GM18519 (cell line): Measurements from ENCODE around the gene STAP2.
"Not testable (repeated sequence)": the region's sequence is repeated elsewhere in the genome, so short reads cannot be mapped to it uniquely, and the experiment has no call there.

Source experiments
- ATAC-seq: cut with Tn5 transposase; IDR thresholded peaks from one replicate; pipeline ENCODE4 v1.9.1; 2021; ENCODE audit warnings: mild to moderate bottlenecking, moderate library complexity; ENCODE audit not compliant: unreplicated experiment, low FRiP score

The STAP2 gene

DNA sequence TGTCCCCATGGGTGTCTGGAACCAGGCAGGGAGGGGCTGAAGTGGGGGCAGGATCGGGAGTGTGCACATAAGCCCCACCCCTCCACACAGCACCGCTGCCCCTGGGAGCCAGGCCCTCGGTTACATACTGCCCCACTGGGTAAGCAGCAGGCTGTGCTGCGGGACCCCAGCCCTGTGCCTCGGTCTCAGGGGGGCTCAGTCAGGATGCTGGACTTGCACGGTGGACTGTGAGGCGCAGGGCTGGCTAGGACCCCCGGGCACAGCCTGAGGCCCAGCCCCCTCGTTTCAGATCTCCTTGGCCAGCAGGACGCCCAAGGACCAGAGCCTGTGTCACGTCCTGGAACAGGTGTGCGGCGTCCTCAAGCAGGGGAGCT lies 21.0 kb upstream of the STAP2 start:
- no peak for ATAC-seq

- no peak for ATAC-seq
Observed at GRCh38 chr19:4358709-4359626, 20.3 kb upstream of the STAP2 start.

- no peak for ATAC-seq
Observed at GRCh38 chr19:4357921-4358326, 19.3 kb upstream of the STAP2 start.

DNA sequence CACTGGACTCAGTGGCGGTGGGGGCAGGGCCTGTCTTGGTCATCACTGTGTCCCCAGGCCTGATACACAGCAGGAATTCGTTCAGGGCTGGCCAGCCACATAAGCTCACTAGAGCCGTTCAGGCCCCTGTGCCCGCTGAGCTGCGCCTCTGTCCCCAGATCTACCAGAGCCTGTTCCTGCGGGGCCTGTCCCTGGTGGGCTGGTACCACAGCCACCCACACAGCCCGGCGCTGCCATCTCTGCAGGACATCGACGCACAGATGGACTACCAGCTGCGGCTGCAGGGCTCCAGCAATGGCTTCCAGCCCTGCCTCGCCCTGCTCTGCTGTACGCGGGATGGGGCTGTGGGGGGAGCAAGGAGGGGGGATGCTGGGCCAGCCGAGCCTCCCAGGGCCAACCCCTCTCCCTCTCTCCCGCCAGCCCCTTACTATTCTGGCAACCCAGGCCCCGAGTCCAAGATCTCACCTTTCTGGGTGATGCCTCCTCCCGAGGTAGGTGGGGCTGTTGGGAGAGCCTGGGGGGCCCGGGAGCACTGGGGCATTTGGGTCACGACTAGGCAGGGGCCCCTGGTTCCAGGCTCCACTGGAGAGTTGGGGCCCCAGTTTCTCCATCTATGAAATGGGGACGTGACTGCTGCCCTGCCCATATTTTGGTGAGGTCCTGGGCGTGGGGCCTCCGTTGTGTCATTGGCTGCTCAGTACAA lies 18.6 kb upstream of the STAP2 start:
- ATAC-seq, result no peak

DNA sequence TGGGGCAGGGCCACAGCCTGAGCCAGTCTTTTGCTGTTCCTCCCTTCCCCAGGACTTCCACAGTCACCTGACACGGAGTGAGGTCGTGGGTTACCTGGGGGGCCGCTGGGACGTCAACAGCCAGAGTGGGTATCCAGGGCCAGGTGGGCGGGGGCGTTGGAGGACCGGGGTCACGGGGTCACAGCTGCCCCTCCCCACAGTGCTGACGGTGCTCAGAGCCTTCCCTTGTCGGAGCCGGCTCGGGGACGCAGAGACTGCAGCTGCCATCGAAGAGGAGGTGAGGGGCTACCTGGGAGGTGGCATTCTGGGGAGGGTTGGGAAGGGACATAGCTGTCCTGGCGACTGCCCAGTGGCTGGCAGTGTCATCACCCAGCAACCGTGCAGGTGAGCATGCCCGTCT lies 16.3 kb upstream of the STAP2 start:
- ATAC-seq, result no peak

- no peak for ATAC-seq
Observed at GRCh38 chr19:4354282-4354681, 15.7 kb upstream of the STAP2 start.

GRCh38 chr19:4352701-4353121 lies 14.1 kb upstream of the STAP2 start:
- ATAC-seq, result no peak

DNA sequence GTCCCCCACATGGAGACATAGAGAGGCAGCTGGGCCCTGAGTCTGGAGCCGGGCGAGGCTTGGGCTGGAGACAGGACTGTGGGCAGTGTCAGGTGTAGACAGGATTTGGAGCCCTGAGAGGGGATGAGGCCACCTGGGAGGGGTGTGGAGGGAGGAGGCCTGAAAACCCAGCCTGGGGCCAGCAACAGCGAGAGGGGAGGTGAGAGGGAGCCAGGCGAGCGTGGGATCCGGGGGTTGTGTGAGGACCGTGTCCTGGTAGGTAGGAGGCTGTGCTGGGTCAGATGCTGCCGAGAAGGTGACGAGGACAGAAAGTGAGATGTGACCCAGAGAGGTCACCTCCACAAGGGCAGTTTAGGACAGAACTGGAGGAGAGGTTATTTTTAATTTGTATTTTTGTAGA lies 12.1 kb upstream of the STAP2 start:
- ATAC-seq, result no peak

- ATAC-seq, result no peak
Observed at GRCh38 chr19:4350111-4350510, 11.5 kb upstream of the STAP2 start.

GRCh38 chr19:4349225-4349624 lies 10.6 kb upstream of the STAP2 start:
- not testable (repeated sequence) for ATAC-seq

- ATAC-seq, result no peak
Observed at GRCh38 chr19:4347521-4347920, 8.9 kb upstream of the STAP2 start.

- ATAC-seq, result no peak
Observed at GRCh38 chr19:4346020-4346383, 7.4 kb upstream of the STAP2 start.

- ATAC-seq, result no peak
Observed at GRCh38 chr19:4345342-4346019, 6.9 kb upstream of the STAP2 start.

DNA sequence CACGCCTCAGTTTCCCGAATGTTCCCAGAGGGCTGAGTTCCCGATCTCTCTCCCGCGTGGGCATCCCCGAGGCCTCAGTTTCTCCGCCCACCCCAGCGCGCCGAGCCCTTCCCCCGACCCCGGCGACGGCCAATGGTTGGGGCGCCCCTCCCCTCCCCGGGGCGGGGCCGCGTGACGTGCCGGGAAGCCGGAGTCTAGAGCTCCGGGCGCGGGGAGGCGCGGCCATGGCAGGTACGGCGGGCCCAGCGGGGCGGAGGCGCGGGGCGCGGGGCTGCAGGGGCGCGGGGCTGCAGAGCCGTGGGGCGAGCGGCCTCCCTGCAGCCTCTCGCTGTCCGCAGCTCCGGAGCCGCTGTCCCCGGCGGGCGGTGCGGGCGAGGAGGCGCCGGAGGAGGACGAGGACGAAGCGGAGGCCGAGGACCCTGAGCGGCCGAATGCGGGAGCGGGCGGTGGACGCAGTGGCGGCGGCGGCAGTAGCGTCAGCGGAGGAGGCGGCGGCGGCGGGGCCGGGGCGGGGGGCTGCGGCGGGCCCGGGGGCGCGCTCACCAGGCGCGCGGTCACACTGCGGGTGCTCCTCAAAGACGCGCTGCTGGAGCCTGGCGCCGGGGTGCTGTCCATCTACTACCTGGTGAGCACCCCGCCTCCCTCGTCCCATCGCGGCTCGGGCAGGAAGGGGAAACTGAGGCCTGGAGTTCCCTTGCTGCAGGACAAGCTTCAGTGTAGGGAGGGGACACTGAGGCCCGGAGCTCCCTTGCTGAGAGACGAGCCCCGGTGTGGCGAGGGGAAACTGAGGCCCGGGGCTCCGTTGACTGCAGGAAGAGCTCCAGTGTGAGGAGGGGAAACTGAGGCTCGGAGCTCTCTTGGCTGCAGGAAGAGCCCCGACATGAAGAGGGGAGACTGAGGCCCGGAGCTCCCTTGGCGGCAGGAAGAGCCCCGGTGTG lies 5.0 kb upstream of the STAP2 start, which contains the start of gene MPND:
Gene MPND (plus strand): TSS at position 193 of the 938 bp plus-strand sequence. CDS start 32 bp downstream, at position 225.
- peak; percentile 33 for ATAC-seq

DNA sequence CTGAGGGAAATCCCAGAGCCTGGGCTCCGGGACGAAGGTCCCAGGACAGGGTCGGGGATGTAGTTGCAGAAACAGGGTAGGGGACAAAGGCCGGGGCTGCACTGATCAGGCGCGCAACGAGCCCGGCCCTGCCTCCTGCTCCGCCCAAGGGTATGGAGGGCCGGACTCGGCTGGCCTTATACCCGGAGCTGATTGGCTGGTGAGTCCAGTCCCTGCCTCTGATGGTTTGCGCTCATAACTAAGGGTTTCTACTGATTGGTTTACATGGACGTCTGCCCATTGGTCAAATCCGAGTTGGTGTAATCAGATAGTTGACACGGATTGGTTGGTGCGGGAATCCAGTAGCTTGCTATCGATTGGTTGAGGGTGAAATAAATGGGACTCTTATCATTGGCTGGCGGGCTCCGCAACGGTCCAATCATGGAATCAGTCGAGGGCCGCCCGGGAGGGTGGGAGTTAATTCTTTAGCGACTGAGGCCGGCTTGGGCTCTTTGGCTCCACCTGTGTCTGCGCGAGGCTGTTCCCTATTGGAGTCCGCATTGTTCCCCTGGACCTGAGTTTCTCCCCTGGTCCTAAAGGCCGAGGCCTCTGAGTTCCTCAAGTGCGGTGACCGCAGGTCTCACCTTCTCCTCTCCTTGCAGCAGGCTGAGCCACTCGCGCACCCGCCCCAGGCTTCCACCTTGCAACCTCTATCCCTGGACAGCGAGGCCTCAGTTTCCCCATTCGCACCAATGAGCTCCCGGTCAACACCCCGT lies 4.2 kb upstream of the STAP2 start:
- peak; percentile 79 for ATAC-seq

GRCh38 chr19:4342314-4342614 lies 3.6 kb upstream of the STAP2 start:
- ATAC-seq, result no peak

DNA sequence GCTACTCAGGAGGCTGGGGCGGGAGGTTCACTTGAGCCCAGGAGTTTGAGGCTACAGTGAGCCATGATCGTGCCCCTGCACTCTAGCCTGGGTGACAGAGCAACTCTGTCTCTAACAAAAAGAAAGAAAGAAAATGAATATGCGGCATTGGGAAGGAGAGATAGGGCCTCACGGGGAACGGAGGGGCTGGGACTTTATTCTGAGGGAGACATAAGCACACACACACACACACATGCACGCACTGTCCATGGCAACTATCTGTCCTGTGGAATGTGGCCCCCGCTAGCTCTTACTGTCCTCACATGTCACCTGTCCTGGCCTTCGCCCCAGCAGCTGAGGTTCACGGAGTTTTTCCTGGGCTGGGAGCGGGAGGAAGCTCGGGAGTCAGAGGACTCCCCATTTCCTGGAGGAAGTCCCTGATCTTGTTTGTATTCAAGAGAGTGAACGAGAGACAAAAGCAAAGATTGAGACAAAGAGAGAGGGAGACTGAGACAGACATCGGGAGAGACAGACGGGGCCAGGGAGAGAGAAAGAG lies 654 bp downstream of the STAP2 start:
- no peak for ATAC-seq

- ATAC-seq, result no peak
Observed at GRCh38 chr19:4334929-4335570, 3.6 kb downstream of the STAP2 start.

DNA sequence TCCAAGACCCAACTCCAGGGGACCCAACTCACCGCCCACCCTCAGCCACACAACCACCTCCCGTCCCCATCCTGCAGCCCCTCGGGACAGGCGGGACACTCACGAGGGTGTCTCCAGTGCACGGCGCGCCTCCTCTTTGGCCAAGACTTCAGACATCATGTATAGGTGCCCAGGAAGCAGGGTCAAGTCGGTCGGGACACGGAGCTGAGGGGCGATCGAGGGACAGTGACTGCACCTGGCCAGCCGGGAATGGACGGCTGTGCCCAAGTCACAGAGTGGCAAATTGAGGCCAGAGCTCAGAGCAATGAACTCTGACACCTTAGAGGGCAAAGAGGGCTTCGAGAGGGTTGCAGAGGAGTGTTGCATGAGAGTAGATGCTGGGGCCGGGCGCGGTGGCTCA lies 8.8 kb downstream of the STAP2 start:
- ATAC-seq, result no peak
